Measurements from ENCODE around the gene HOXA6.
A peak's percentile ranks its signal among the peaks of the same experiment; 100 is the strongest.

The HOXA6 gene

GRCh38 chr7:27096768-27097514, 50.6 kb downstream of the HOXA6 start:
- no peak for DNase-seq (ENCODE audit: low spot score)

- peak; percentile 81 for DNase-seq (ENCODE audit: low spot score)
Observed at GRCh38 chr7:27095897-27096767, 51.4 kb downstream of the HOXA6 start, which contains the start of gene HOXA1. HOXA1 (minus strand) TSS chr7:27096000; CDS start chr7:27095912, 88 bp downstream.
